ENCODE measurements around the gene CLTCL1. TPM values are rescaled to one million over a fixed set of nuclear protein-coding genes. Genes with fewer than 3 reads are reported as not detected.

Gene CLTCL1
- total RNA-seq, 1 experiment from 2014 or later, result 7.1 TPM

DNA sequence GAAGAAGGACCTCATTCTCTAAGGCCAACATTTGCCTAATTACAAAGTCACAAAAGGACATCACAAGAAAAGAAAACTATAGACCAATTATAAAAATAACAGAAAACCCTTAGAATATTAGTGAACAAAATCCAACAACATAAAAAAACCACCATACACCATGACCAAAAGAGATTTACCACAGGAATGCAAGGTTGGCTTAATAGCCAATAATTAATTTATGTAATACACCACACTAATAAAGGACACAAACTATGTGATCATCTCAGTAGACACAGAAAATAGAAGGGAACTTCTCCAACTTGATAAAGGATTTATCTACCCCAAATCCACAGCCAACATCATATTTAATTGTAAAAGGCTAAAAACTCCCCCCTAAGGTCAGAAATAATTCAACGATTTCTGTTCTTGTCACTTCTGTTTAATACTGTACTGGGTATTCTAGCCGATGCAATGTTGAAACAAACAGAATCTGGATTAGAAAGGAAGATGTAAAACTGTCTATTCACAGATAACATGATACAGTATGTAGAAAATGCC, 24.9 kb downstream of the CLTCL1 start:
- no TSS peak for BruUV-seq (replicated peaks)
- Histone ChIP-seq H4K20me1 (ENCODE audit: insufficient read depth) (no peaks in the 10 kb centered on the region), H3K9me2 (ENCODE audit: insufficient read depth) (no peaks in the 10 kb centered on the region), H2AFZ (ENCODE audit: low read depth, low read length, poor library complexity, severe bottlenecking) (no peak overlapping the region), H3K9me3 (ENCODE audit: control insufficient read depth in 1 of 2, insufficient read depth in 1 of 2, low read depth in 1 of 2, low read length in 2 of 2) (peaks cover 4 to 9% of the 10 kb centered on the region in 2 experiments; a peak in 2 of 4 replicates), H3K79me2 (ENCODE audit: insufficient read depth, low read length) (no peaks in the 10 kb centered on the region), H3K9ac (ENCODE audit: low read length) (no peak overlapping the region), H3K4me3 (replicated peaks in 1 of 2; ENCODE audit: low read depth in 1 of 2, low read length in 2 of 2) (no peak overlapping the region), H3K27ac (ENCODE audit: low read depth, low read length) (no peak overlapping the region), H3K36me3 (ENCODE audit: control insufficient read depth in 1 of 2, insufficient read depth in 2 of 2, low read length in 2 of 2) (no peaks in the 10 kb centered on the region), H3K4me2 (ENCODE audit: low read length) (no peak overlapping the region), H3K4me1 (ENCODE audit: control insufficient read depth in 1 of 2, insufficient read depth in 2 of 2, low read length in 2 of 2) (no peaks in the 10 kb centered on the region), H3K27me3 (ENCODE audit: insufficient read depth, low read length) (no peaks in the 10 kb centered on the region)
- RAD21 ChIA-PET (ENCODE audit: low non-redundant PET in 1 of 2, low total read pairs in 2 of 2, uncharacterized antibody in 2 of 2, unreplicated experiment in 2 of 2), result no interaction called here
- intact Hi-C loops (cut with micrococcal nuclease), result no loop called here
- DNase-seq (ENCODE audit: low read depth, low spot score), result no peak
- POLR2A ChIA-PET, result no interaction called here
- TF ChIP-seq SIN3A (IDR thresholded peaks at IDR 0.05; ENCODE audit: low read depth), result no peak
- TF ChIP-seq, protein P1, sequence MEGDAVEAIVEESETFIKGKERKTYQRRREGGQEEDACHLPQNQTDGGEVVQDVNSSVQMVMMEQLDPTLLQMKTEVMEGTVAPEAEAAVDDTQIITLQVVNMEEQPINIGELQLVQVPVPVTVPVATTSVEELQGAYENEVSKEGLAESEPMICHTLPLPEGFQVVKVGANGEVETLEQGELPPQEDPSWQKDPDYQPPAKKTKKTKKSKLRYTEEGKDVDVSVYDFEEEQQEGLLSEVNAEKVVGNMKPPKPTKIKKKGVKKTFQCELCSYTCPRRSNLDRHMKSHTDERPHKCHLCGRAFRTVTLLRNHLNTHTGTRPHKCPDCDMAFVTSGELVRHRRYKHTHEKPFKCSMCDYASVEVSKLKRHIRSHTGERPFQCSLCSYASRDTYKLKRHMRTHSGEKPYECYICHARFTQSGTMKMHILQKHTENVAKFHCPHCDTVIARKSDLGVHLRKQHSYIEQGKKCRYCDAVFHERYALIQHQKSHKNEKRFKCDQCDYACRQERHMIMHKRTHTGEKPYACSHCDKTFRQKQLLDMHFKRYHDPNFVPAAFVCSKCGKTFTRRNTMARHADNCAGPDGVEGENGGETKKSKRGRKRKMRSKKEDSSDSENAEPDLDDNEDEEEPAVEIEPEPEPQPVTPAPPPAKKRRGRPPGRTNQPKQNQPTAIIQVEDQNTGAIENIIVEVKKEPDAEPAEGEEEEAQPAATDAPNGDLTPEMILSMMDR (IDR thresholded peaks at IDR 0.05 in 2 of 3, conservative IDR thresholded peaks at IDR 0.05 in 1 of 3; ENCODE audit: borderline replicate concordance in 1 of 3, insufficient read depth in 1 of 3, low read depth in 2 of 3, low read length in 2 of 3), result no peak
- TF ChIP-seq YY1 (IDR thresholded peaks at IDR 0.05; ENCODE audit: extremely low read depth, insufficient replicate concordance, low read depth, low read length), result no peak
- no peak for ATAC-seq
- CTCF ChIA-PET, result no interaction called here

DNA sequence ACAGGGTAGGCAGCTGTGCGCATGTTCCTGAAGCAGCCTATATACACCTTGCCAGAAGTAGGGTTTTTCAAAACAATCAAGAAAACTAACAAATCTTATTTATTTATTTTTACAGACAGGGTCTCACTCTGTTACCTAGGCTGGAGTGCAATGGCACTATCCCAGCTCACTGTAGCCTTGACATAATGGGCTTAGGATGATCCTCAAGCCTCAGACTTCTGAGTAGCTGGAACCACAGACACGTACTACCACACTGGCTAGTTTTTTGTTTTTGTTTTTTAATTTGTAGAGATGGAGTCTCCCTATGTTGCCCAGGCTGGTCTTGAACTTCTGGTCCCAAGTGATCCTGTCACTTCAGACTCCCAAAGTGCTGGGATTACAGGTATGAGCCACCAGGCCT, 25.7 kb downstream of the CLTCL1 start:
- H3K36me3 ChIP-seq (ENCODE audit: control insufficient read depth in 1 of 2, insufficient read depth in 2 of 2, low read length in 2 of 2), result no peaks in the 10 kb centered on the region
- POLR2A ChIA-PET, result no interaction called here
- no peak overlapping the region for H3K4me3 ChIP-seq (replicated peaks in 1 of 2; ENCODE audit: low read depth in 1 of 2, low read length in 2 of 2)
- DNase-seq (ENCODE audit: low read depth, low spot score) (no peak), ATAC-seq (no peak)
- no peak overlapping the region for H2AFZ ChIP-seq (ENCODE audit: low read depth, low read length, poor library complexity, severe bottlenecking)
- no peaks in the 10 kb centered on the region for H4K20me1 ChIP-seq (ENCODE audit: insufficient read depth)
- no peak overlapping the region for H3K9ac ChIP-seq (ENCODE audit: low read length)
- no peak overlapping the region for H3K27ac ChIP-seq (ENCODE audit: low read depth, low read length)
- RAD21 ChIA-PET (ENCODE audit: low non-redundant PET in 1 of 2, low total read pairs in 2 of 2, uncharacterized antibody in 2 of 2, unreplicated experiment in 2 of 2), result no interaction called here
- TF ChIP-seq YY1 (IDR thresholded peaks at IDR 0.05; ENCODE audit: extremely low read depth, insufficient replicate concordance, low read depth, low read length), result no peak
- no peak for TF ChIP-seq FOSL1 (IDR thresholded peaks at IDR 0.05; ENCODE audit: low read depth)
- TF ChIP-seq ZNF274 (IDR thresholded peaks at IDR 0.05; ENCODE audit: low read depth, low read length), result no peak
- no peak for TF ChIP-seq EGR1 (IDR thresholded peaks at IDR 0.05; ENCODE audit: low read depth)
- TF ChIP-seq CEBPB (IDR thresholded peaks at IDR 0.05; ENCODE audit: low read depth), result no peak
- TF ChIP-seq, protein P2, sequence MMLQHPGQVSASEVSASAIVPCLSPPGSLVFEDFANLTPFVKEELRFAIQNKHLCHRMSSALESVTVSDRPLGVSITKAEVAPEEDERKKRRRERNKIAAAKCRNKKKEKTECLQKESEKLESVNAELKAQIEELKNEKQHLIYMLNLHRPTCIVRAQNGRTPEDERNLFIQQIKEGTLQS (IDR thresholded peaks at IDR 0.05), result no peak
- no peak for TF ChIP-seq CBX3 (IDR thresholded peaks at IDR 0.05; ENCODE audit: low read depth)
- TF ChIP-seq JUND (IDR thresholded peaks at IDR 0.05), result no peak
- TF ChIP-seq, protein P3, sequence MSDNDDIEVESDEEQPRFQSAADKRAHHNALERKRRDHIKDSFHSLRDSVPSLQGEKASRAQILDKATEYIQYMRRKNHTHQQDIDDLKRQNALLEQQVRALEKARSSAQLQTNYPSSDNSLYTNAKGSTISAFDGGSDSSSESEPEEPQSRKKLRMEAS (IDR thresholded peaks at IDR 0.05), result no peak
- no peak for TF ChIP-seq POLR2AphosphoS5 (IDR thresholded peaks at IDR 0.05; ENCODE audit: low read depth, low read length)
- TF ChIP-seq, protein P4, sequence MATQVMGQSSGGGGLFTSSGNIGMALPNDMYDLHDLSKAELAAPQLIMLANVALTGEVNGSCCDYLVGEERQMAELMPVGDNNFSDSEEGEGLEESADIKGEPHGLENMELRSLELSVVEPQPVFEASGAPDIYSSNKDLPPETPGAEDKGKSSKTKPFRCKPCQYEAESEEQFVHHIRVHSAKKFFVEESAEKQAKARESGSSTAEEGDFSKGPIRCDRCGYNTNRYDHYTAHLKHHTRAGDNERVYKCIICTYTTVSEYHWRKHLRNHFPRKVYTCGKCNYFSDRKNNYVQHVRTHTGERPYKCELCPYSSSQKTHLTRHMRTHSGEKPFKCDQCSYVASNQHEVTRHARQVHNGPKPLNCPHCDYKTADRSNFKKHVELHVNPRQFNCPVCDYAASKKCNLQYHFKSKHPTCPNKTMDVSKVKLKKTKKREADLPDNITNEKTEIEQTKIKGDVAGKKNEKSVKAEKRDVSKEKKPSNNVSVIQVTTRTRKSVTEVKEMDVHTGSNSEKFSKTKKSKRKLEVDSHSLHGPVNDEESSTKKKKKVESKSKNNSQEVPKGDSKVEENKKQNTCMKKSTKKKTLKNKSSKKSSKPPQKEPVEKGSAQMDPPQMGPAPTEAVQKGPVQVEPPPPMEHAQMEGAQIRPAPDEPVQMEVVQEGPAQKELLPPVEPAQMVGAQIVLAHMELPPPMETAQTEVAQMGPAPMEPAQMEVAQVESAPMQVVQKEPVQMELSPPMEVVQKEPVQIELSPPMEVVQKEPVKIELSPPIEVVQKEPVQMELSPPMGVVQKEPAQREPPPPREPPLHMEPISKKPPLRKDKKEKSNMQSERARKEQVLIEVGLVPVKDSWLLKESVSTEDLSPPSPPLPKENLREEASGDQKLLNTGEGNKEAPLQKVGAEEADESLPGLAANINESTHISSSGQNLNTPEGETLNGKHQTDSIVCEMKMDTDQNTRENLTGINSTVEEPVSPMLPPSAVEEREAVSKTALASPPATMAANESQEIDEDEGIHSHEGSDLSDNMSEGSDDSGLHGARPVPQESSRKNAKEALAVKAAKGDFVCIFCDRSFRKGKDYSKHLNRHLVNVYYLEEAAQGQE (IDR thresholded peaks at IDR 0.05; ENCODE audit: low read depth), result no peak
- TF ChIP-seq EZH2phosphoT487 (IDR thresholded peaks at IDR 0.05; ENCODE audit: borderline replicate concordance), result no peak
- no peak for TF ChIP-seq ELF1 (IDR thresholded peaks at IDR 0.05; ENCODE audit: borderline replicate concordance, low read depth)
- no peak for TF ChIP-seq TCF7L2 (IDR thresholded peaks at IDR 0.05; ENCODE audit: borderline replicate concordance, extremely low read depth, insufficient read depth, insufficient read length)
- H3K9me2 ChIP-seq (ENCODE audit: insufficient read depth), result no peaks in the 10 kb centered on the region
- CTCF ChIA-PET, result no interaction called here
- BruUV-seq (replicated peaks), result no TSS peak
- peaks cover 4 to 9% of the 10 kb centered on the region in 2 experiments; a peak in 2 of 4 replicates for H3K9me3 ChIP-seq (ENCODE audit: control insufficient read depth in 1 of 2, insufficient read depth in 1 of 2, low read depth in 1 of 2, low read length in 2 of 2)
- H3K79me2 ChIP-seq (ENCODE audit: insufficient read depth, low read length), result no peaks in the 10 kb centered on the region
- no peaks in the 10 kb centered on the region for H3K27me3 ChIP-seq (ENCODE audit: insufficient read depth, low read length)
- no peak overlapping the region for H3K4me2 ChIP-seq (ENCODE audit: low read length)
- H3K4me1 ChIP-seq (ENCODE audit: control insufficient read depth in 1 of 2, insufficient read depth in 2 of 2, low read length in 2 of 2), result no peaks in the 10 kb centered on the region
- intact Hi-C loops (cut with micrococcal nuclease), result no loop called here
